ENCODE data around the gene GSTM2.
"Not testable (repeated sequence)": the region's sequence is repeated elsewhere in the genome, so short reads cannot be mapped to it uniquely, and the experiment has no call there.

DNA sequence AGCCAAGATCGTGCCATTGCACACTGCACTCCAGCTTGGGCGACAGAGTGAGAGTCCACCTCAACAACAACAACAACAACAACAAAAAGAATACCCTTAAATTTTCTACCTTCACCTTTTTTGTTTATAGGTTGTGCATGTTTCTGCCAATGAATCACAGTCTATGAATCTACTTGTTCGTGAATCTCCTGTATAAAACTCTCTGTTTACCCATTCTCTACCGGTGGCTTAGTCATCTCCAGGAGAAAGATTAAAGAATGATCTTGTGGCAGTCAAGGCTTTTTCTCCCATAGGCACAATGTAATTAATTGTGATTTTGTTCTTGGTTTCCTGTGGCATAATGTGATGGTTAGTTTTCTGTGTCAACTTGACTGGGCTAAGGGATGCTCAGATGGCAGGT is 30.0 kb downstream of the GSTM2 start:
- TF ChIP-seq, protein P1, sequence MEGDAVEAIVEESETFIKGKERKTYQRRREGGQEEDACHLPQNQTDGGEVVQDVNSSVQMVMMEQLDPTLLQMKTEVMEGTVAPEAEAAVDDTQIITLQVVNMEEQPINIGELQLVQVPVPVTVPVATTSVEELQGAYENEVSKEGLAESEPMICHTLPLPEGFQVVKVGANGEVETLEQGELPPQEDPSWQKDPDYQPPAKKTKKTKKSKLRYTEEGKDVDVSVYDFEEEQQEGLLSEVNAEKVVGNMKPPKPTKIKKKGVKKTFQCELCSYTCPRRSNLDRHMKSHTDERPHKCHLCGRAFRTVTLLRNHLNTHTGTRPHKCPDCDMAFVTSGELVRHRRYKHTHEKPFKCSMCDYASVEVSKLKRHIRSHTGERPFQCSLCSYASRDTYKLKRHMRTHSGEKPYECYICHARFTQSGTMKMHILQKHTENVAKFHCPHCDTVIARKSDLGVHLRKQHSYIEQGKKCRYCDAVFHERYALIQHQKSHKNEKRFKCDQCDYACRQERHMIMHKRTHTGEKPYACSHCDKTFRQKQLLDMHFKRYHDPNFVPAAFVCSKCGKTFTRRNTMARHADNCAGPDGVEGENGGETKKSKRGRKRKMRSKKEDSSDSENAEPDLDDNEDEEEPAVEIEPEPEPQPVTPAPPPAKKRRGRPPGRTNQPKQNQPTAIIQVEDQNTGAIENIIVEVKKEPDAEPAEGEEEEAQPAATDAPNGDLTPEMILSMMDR (IDR thresholded peaks at IDR 0.05) = not testable (repeated sequence)
- TF ChIP-seq EP300 (IDR thresholded peaks at IDR 0.05) = not testable (repeated sequence)
